HFFc6 (cell line): ENCODE results near the gene RAP2C. TPM values are rescaled to one million over a fixed set of nuclear protein-coding genes. Genes with fewer than 3 reads are reported as not detected.

ENCODE experiments used
- DNase-seq: peaks from one replicate; pipeline ENCODE4 v3.0.0-alpha.2; 2018
- H3K27ac Mint-ChIP-seq: 2 replicates; pipeline ENCODE4 v1.8.0; 2020; ENCODE audit warnings: mild to moderate bottlenecking, mixed read lengths
- H3K27me3 Mint-ChIP-seq: 2 replicates; pipeline ENCODE4 v1.8.0; 2021; ENCODE audit warnings: mild to moderate bottlenecking, moderate library complexity, mixed read lengths; ENCODE audit not compliant: insufficient read depth
- H3K36me3 Mint-ChIP-seq: 2 replicates; pipeline ENCODE4 v1.8.0; 2021; ENCODE audit warnings: low read depth, mixed read lengths
- H3K4me1 Mint-ChIP-seq: 2 replicates; pipeline ENCODE4 v1.8.0; 2020; ENCODE audit warnings: low read depth, mixed read lengths
- H3K4me3 Mint-ChIP-seq: 2 replicates; pipeline ENCODE4 v1.8.0; 2020; ENCODE audit warnings: mild to moderate bottlenecking, moderate library complexity, mixed read lengths
- H3K9me3 Mint-ChIP-seq: 2 replicates; pipeline ENCODE4 v1.8.0; 2020; ENCODE audit warnings: mild to moderate bottlenecking, mixed read lengths
- CTCF ChIP-seq: fragments of 200-600 bp; sonication (generic); IDR thresholded peaks from 2 replicates; pipeline ENCODE4 v1.5.0; 2021; ENCODE audit warnings: antibody characterized with exemption, mild to moderate bottlenecking
- total RNA-seq, 6 experiments: library from RNA; stranded (reverse); fragmentation: NEBNext Ultra II Directional; extraction: Animal tissue kit (Norgen Biotek cat#: 25700); gene quantifications; 2 replicates in 1 of 6; 3 replicates in 5 of 6; pipeline ENCODE4 v1.2.3, GENCODE V29; 2021

Gene RAP2C
- total RNA-seq, 6 experiments from 2014 or later = 25.1 to 34.0 (median 30.0) TPM

GRCh38 chrX:132257116-132257515, 37.9 kb upstream of the RAP2C start:
- no peaks in the 10 kb centered on the region for H3K9me3 Mint-ChIP-seq
- DNase-seq = peak; percentile 1
- H3K27ac Mint-ChIP-seq = no peak overlapping the region
- no peaks in the 10 kb centered on the region for H3K4me1 Mint-ChIP-seq
- no peak for TF ChIP-seq CTCF
- no peaks in the 10 kb centered on the region for H3K36me3 Mint-ChIP-seq
- H3K27me3 Mint-ChIP-seq = no peaks in the 10 kb centered on the region; the same call in 1 of the 2 replicates
- no peak overlapping the region for H3K4me3 Mint-ChIP-seq

- Mint-ChIP-seq H3K36me3 (no peaks in the 10 kb centered on the region), H3K4me1 (peaks cover 15% of the 10 kb centered on the region), H3K9me3 (no peaks in the 10 kb centered on the region), H3K27me3 (no peaks in the 10 kb centered on the region; the same call in 1 of the 2 replicates), H3K27ac (no peak overlapping the region), H3K4me3 (no peak overlapping the region)
- no peak for DNase-seq
- TF ChIP-seq CTCF = no peak
Measured at GRCh38 chrX:132236121-132236520, 16.9 kb upstream of the RAP2C start.

- Mint-ChIP-seq H3K4me1 (peaks cover 20% of the 10 kb centered on the region), H3K4me3 (no peak overlapping the region), H3K9me3 (no peaks in the 10 kb centered on the region), H3K36me3 (no peaks in the 10 kb centered on the region), H3K27me3 (no peaks in the 10 kb centered on the region; the same call in 1 of the 2 replicates), H3K27ac (no peak overlapping the region)
- no peak for TF ChIP-seq CTCF
- no peak for DNase-seq
Measured at GRCh38 chrX:132235488-132235887, 16.2 kb upstream of the RAP2C start.

GRCh38 chrX:132231587-132231986, 12.3 kb upstream of the RAP2C start:
- H3K9me3 Mint-ChIP-seq = no peaks in the 10 kb centered on the region
- no peak for DNase-seq

GRCh38 chrX:132227383-132228112, 8.3 kb upstream of the RAP2C start:
- no peaks in the 10 kb centered on the region for H3K27me3 Mint-ChIP-seq
- H3K4me3 Mint-ChIP-seq = no peak overlapping the region
- peaks cover 22% of the 10 kb centered on the region for H3K4me1 Mint-ChIP-seq
- H3K9me3 Mint-ChIP-seq = no peaks in the 10 kb centered on the region
- no peak overlapping the region for H3K27ac Mint-ChIP-seq
- H3K36me3 Mint-ChIP-seq = no peaks in the 10 kb centered on the region
- no peak for TF ChIP-seq CTCF
- DNase-seq = no peak

More at GRCh38 chrX:132231587-132231986, 12.3 kb upstream of the RAP2C start:
- peak overlapping the region; percentile 24; the same call in 1 of the 2 replicates for H3K27ac Mint-ChIP-seq
- no peaks in the 10 kb centered on the region for H3K36me3 Mint-ChIP-seq
- peaks cover 22% of the 10 kb centered on the region for H3K4me1 Mint-ChIP-seq
- no peak for TF ChIP-seq CTCF
- no peaks in the 10 kb centered on the region for H3K27me3 Mint-ChIP-seq
- no peak overlapping the region for H3K4me3 Mint-ChIP-seq
